HepG2 (cell line): Measurements from ENCODE around the gene TLK1. TPM values are rescaled to one million over a fixed set of nuclear protein-coding genes. Genes with fewer than 3 reads are reported as not detected.

Experiments
- GABPA ChIP-seq, 2 experiments: IDR thresholded peaks; 2 replicates each; pipeline ENCODE4 v1.6.1; 2011 to 2016; ENCODE audit warnings: low read depth in 2 of 2, low read length in 1 of 2, missing biosample characterization in 1 of 2, missing genetic modification characterization in 1 of 2
- GATA4 ChIP-seq: sonication (generic); IDR thresholded peaks from 2 replicates; pipeline ENCODE4 v1.6.1; 2016; ENCODE audit warnings: antibody characterized with exemption, low read depth, borderline replicate concordance
- HNF4G ChIP-seq, 2 experiments: sonication (generic) in 1 of 2; formaldehyde crosslinking in 1 of 2; IDR thresholded peaks; 2 replicates each; pipeline versions ENCODE4 v1.4.0 to v1.6.1; 2011 to 2020; ENCODE audit warnings: borderline replicate concordance in 2 of 2, low read depth in 2 of 2, mild to moderate bottlenecking in 2 of 2, low read length in 1 of 2, missing genetic modification reagents in 1 of 2, moderate library complexity in 1 of 2
- IRF9 ChIP-seq: sonication (generic); formaldehyde crosslinking; IDR thresholded peaks from 2 replicates; pipeline ENCODE4 v1.8.0; 2022; ENCODE audit warnings: missing genetic modification reagents, mild to moderate bottlenecking, borderline replicate concordance
- KAT2B ChIP-seq: fragments of 150-350 bp; IDR thresholded peaks from 2 replicates; pipeline ENCODE4 v1.6.1; 2014; ENCODE audit warnings: low read depth, low read length, borderline replicate concordance
- MAF1 ChIP-seq: sonication (generic); formaldehyde crosslinking; IDR thresholded peaks from 2 replicates; pipeline ENCODE4 v1.5.0; 2020; ENCODE audit warnings: missing genetic modification reagents, borderline replicate concordance
- RARG ChIP-seq: sonication (generic); formaldehyde crosslinking; IDR thresholded peaks from 2 replicates; pipeline ENCODE4 v1.4.0; 2020; ENCODE audit warnings: low read depth, mild to moderate bottlenecking, missing genetic modification reagents
- SP5 ChIP-seq: IDR thresholded peaks from 2 replicates; pipeline ENCODE4 v1.6.1; 2016; ENCODE audit warnings: low read depth, borderline replicate concordance
- SRSF9 ChIP-seq: fragments of 200-400 bp; formaldehyde crosslinking; IDR thresholded peaks from 2 replicates; pipeline ENCODE4 v1.6.1; 2018; ENCODE audit warnings: borderline replicate concordance, mild to moderate bottlenecking, low read depth, low read length; ENCODE audit not compliant: insufficient read depth, poor library complexity, severe bottlenecking
- SRY ChIP-seq: sonication (generic); formaldehyde crosslinking; IDR thresholded peaks from 2 replicates; pipeline ENCODE4 v1.8.0; 2022; ENCODE audit warnings: mild to moderate bottlenecking, missing genetic modification reagents
- ZBED4 ChIP-seq: sonication (generic); formaldehyde crosslinking; IDR thresholded peaks from 2 replicates; pipeline ENCODE4 v1.4.0; 2020; ENCODE audit warnings: missing genetic modification reagents, borderline replicate concordance
- ZNF207 ChIP-seq: fragments of 450-650 bp; IDR thresholded peaks from 2 replicates; pipeline ENCODE4 v1.6.1; 2016; ENCODE audit warnings: antibody characterized with exemption, borderline replicate concordance
- ZNF235 ChIP-seq: sonication (generic); formaldehyde crosslinking; IDR thresholded peaks from 2 replicates; pipeline ENCODE4 v1.8.1; 2023; ENCODE audit warnings: mild to moderate bottlenecking, missing genetic modification reagents, borderline replicate concordance
- ZNF331 ChIP-seq: sonication (generic); formaldehyde crosslinking; IDR thresholded peaks from 2 replicates; pipeline ENCODE4 v1.4.0; 2020; ENCODE audit warnings: missing genetic modification reagents
- ZNF343 ChIP-seq: sonication (generic); formaldehyde crosslinking; IDR thresholded peaks from 2 replicates; pipeline ENCODE4 v1.4.0; 2020; ENCODE audit warnings: mild to moderate bottlenecking, missing genetic modification reagents
- ZNF451 ChIP-seq: sonication (generic); formaldehyde crosslinking; IDR thresholded peaks from 2 replicates; pipeline ENCODE4 v1.5.0; 2020; ENCODE audit warnings: mild to moderate bottlenecking, missing genetic modification reagents
- ZNF660 ChIP-seq: sonication (generic); formaldehyde crosslinking; IDR thresholded peaks from 2 replicates; pipeline ENCODE4 v1.5.1; 2020; ENCODE audit warnings: mild to moderate bottlenecking, low read depth, missing genetic modification reagents, borderline replicate concordance
- ZNF737 ChIP-seq: sonication (generic); formaldehyde crosslinking; IDR thresholded peaks from 2 replicates; pipeline ENCODE4 v1.5.0; 2020; ENCODE audit warnings: missing genetic modification reagents, mild to moderate bottlenecking, borderline replicate concordance
- ZNF83 ChIP-seq: sonication (generic); formaldehyde crosslinking; IDR thresholded peaks from 2 replicates; pipeline ENCODE4 v1.4.0; 2020; ENCODE audit warnings: missing genetic modification reagents, mild to moderate bottlenecking, borderline replicate concordance
- polyA plus RNA-seq, 8 experiments: library from polyadenylated mRNA; depleted of rRNA in 3 of 8; stranded (reverse) in 7 of 8; unstranded in 1 of 8; fragments of >200 nt; fragmentation: Illumina TruSeq in 4 of 8; extraction: Trizol in 4 of 8; gene quantifications; 2 replicates each; pipeline versions ENCODE4 v1.2.1 to v1.2.3, GENCODE V29; 2011 to 2016; ENCODE audit warnings: low read depth in 4 of 8, missing spikeins in 1 of 8, mixed read lengths in 1 of 8; ENCODE audit not compliant: insufficient read depth in 1 of 8
- total RNA-seq, 5 experiments: library from RNA; depleted of rRNA; stranded (reverse); fragments of >200 nt; fragmentation: Illumina TruSeq; extraction: Trizol; gene quantifications; 2 replicates each; pipeline ENCODE4 v1.2.3, GENCODE V29; 2016; ENCODE audit warnings: low read depth in 1 of 5
- TF ChIP-seq, protein P1 (sequence below): sonication (generic); formaldehyde crosslinking; conservative IDR thresholded peaks from 2 replicates; pipeline ENCODE4 v1.8.0; 2022; ENCODE audit warnings: low read depth, missing genetic modification reagents
- TF ChIP-seq, protein P2 (sequence below): sonication (generic); formaldehyde crosslinking; IDR thresholded peaks from 2 replicates; pipeline ENCODE4 v1.8.1; 2023; ENCODE audit warnings: missing genetic modification reagents, mild to moderate bottlenecking, borderline replicate concordance

TLK1 gene
- total and polyA plus RNA-seq, 2 of the 13 experiments (the other 11 are each of a cell fraction or from before 2014, with no cell fraction given): 16.8 to 28.7 TPM

- TF ChIP-seq, protein P1, sequence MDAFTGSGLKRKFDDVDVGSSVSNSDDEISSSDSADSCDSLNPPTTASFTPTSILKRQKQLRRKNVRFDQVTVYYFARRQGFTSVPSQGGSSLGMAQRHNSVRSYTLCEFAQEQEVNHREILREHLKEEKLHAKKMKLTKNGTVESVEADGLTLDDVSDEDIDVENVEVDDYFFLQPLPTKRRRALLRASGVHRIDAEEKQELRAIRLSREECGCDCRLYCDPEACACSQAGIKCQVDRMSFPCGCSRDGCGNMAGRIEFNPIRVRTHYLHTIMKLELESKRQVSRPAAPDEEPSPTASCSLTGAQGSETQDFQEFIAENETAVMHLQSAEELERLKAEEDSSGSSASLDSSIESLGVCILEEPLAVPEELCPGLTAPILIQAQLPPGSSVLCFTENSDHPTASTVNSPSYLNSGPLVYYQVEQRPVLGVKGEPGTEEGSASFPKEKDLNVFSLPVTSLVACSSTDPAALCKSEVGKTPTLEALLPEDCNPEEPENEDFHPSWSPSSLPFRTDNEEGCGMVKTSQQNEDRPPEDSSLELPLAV: no peak
- TF ChIP-seq ZNF207: no peak
- no peak for TF ChIP-seq SRY (CRISPR knock-in tag)
- TF ChIP-seq ZNF451: no peak
- TF ChIP-seq KAT2B: no peak
- TF ChIP-seq ZNF737 (CRISPR knock-in tag): no peak
- TF ChIP-seq ZNF83 (CRISPR knock-in tag): no peak
- TF ChIP-seq ZNF235 (CRISPR knock-in tag): no peak
- TF ChIP-seq GATA4: no peak
- TF ChIP-seq ZNF343 (CRISPR knock-in tag): no peak
- no peak for TF ChIP-seq GABPA (IDR thresholded peaks at IDR 0.05; ENCODE audit: low read depth, low read length)
- TF ChIP-seq GABPA (CRISPR knock-in tag; IDR thresholded peaks at IDR 0.05; ENCODE audit: low read depth): no peak
- peak; percentile 51; the same call in 1 of the 2 replicates for TF ChIP-seq HNF4G (IDR thresholded peaks at IDR 0.05; ENCODE audit: borderline replicate concordance, low read depth, low read length)
- no peak for TF ChIP-seq HNF4G (CRISPR knock-in tag; IDR thresholded peaks at IDR 0.05; ENCODE audit: borderline replicate concordance, low read depth)
- TF ChIP-seq, protein P2, sequence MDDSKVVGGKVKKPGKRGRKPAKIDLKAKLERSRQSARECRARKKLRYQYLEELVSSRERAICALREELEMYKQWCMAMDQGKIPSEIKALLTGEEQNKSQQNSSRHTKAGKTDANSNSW (CRISPR knock-in tag): no peak
- no peak for TF ChIP-seq ZNF660
- TF ChIP-seq IRF9 (CRISPR knock-in tag): no peak
- no peak for TF ChIP-seq RARG
- TF ChIP-seq SP5: no peak
- no peak for TF ChIP-seq SRSF9
- TF ChIP-seq ZBED4 (CRISPR knock-in tag): no peak
- TF ChIP-seq ZNF331: no peak
- no peak for TF ChIP-seq MAF1
Observed at GRCh38 chr2:171149986-171150693, 10.6 kb downstream of the TLK1 start (continued).
